HepG2 (cell line): ENCODE measurements around the gene OGFR. TPM values are rescaled to one million over a fixed set of nuclear protein-coding genes. Genes with fewer than 3 reads are reported as not detected.
A peak's percentile ranks its signal among the peaks of the same experiment; 100 is the strongest.

Experiments used
- ATAC-seq: fragments of 200-7000 bp; cut with Tn5 transposase; 3 replicates; pipeline ENCODE4 v1.9.1; 2020; ENCODE audit warnings: mild to moderate bottlenecking, moderate library complexity
- BruUV-seq: library from RNA; stranded (reverse); fragments of 400-500 nt; replicated peaks from 2 replicates; lab custom pipeline; 2021; lab: Mats Ljungman, UMichigan
- CTCF ChIA-PET: fragments of 300-600 bp; formaldehyde crosslinking; extraction: SDS; loops from one replicate; lab custom pipeline; 2021; ENCODE audit warnings: low total read pairs, inconsistent platforms, low intra/inter-chr PET ratio; lab: Yijun Ruan, JAX
- POLR2A ChIA-PET: fragments of 350-600 bp; sonication (Branson Sonifier 250); formaldehyde crosslinking; loops from one replicate; lab custom pipeline; 2020; ENCODE audit warnings: antibody characterized with exemption, inconsistent platforms; lab: Yijun Ruan, JAX
- DNase-seq: peaks from one replicate; pipeline ENCODE4 v3.0.0-alpha.2; 2015; ENCODE audit warnings: low spot score
- FAIRE-seq: peaks from 3 replicates; lab custom pipeline; 2011; peaks lifted over from hg19 to GRCh38; lab: Jason Lieb, UNC
- H2AFZ ChIP-seq: one replicate; pipeline ENCODE4 v1.6.1; 2011; ENCODE audit warnings: low read length, inconsistent platforms
- H3K27ac ChIP-seq: fragments of 300-600 bp; 3 replicates; pipeline ENCODE4 v1.8.0; 2011; ENCODE audit warnings: mixed run types, mild to moderate bottlenecking, mixed read lengths, low read length, inconsistent platforms; ENCODE audit not compliant: insufficient read depth; ENCODE audit errors: extremely low read length
- H3K27me3 ChIP-seq, 2 experiments: fragments of 200-600 bp in 1 of 2; 2 replicates in 1 of 2; 3 replicates in 1 of 2; pipeline versions ENCODE4 v1.6.0 to v1.8.0; 2011; ENCODE audit warnings: low read length in 2 of 2, mild to moderate bottlenecking in 2 of 2, moderate library complexity in 2 of 2, inconsistent platforms in 1 of 2; ENCODE audit not compliant: insufficient read depth in 2 of 2, control insufficient read depth in 1 of 2
- H3K36me3 ChIP-seq, 2 experiments: fragments of 200-600 bp in 1 of 2; replicated peaks in 1 of 2; 2 replicates in 1 of 2; 3 replicates in 1 of 2; pipeline versions ENCODE4 v1.5.1 to v1.8.0; 2011; ENCODE audit warnings: low read length in 2 of 2, inconsistent platforms in 1 of 2; ENCODE audit not compliant: insufficient read depth in 2 of 2, control insufficient read depth in 1 of 2
- H3K4me1 ChIP-seq: 2 replicates; pipeline ENCODE4 v1.5.1; 2012; ENCODE audit warnings: low read length, inconsistent platforms; ENCODE audit not compliant: insufficient read depth
- H3K4me2 ChIP-seq: 2 replicates; pipeline ENCODE4 v1.6.0; 2011; ENCODE audit warnings: low read depth, low read length, inconsistent platforms
- H3K4me3 ChIP-seq, 3 experiments: fragments of 200-600 bp in 1 of 3; sonication (generic), shearing (Covaris generic) in 1 of 3; replicated peaks in 1 of 3; 2 replicates each; pipeline ENCODE4 v1.5.1; 2011 to 2016; ENCODE audit warnings: low read length in 3 of 3, inconsistent platforms in 2 of 3, low read depth in 2 of 3, mild to moderate bottlenecking in 2 of 3, control low read depth in 1 of 3, mixed read lengths in 1 of 3; ENCODE audit not compliant: insufficient read depth in 1 of 3
- H3K79me2 ChIP-seq: one replicate; pipeline ENCODE4 v1.6.1; 2011; ENCODE audit warnings: low read length, inconsistent platforms; ENCODE audit not compliant: insufficient read depth
- H3K9ac ChIP-seq: 2 replicates; pipeline ENCODE4 v1.6.0; 2011; ENCODE audit warnings: mild to moderate bottlenecking, low read depth, low read length, inconsistent platforms; ENCODE audit not compliant: insufficient read depth
- H3K9me3 ChIP-seq: 2 replicates; pipeline ENCODE4 v1.5.1; 2012; ENCODE audit warnings: mild to moderate bottlenecking, low read length
- H4K20me1 ChIP-seq: 2 replicates; pipeline ENCODE4 v1.6.0; 2011; ENCODE audit warnings: inconsistent platforms, mild to moderate bottlenecking, low read length, moderate library complexity; ENCODE audit not compliant: insufficient read depth
- HIVEP1 ChIP-seq: sonication (generic); formaldehyde crosslinking; IDR thresholded peaks from 2 replicates; pipeline ENCODE4 v1.4.0; 2020; ENCODE audit warnings: mild to moderate bottlenecking, missing genetic modification reagents
- NCOA2 ChIP-seq: sonication (generic); formaldehyde crosslinking; IDR thresholded peaks from 2 replicates; pipeline ENCODE4 v1.8.0; 2022; ENCODE audit warnings: inconsistent platforms
- SALL1 ChIP-seq: sonication (generic); formaldehyde crosslinking; IDR thresholded peaks from 2 replicates; pipeline ENCODE4 v1.8.0; 2022; ENCODE audit warnings: mild to moderate bottlenecking, missing genetic modification reagents
- SRSF1 ChIP-seq: fragments of 200-400 bp; formaldehyde crosslinking; optimal IDR thresholded peaks from 2 replicates; pipeline ENCODE3; 2017; ENCODE audit warnings: mild to moderate bottlenecking, low read depth, low read length, moderate library complexity
- TP53 ChIP-seq: sonication (generic); formaldehyde crosslinking; conservative IDR thresholded peaks from 2 replicates; pipeline ENCODE4 v1.4.0; 2020; ENCODE audit warnings: missing genetic modification reagents
- ZHX2 ChIP-seq, 2 experiments: sonication (generic) in 1 of 2; formaldehyde crosslinking in 1 of 2; IDR thresholded peaks; 2 replicates each; pipeline versions ENCODE4 v1.6.1 to v1.9.0; 2014 to 2022; ENCODE audit warnings: antibody characterized with exemption in 1 of 2, borderline replicate concordance in 1 of 2, inconsistent platforms in 1 of 2, low read depth in 1 of 2, missing genetic modification reagents in 1 of 2
- ZNF616 ChIP-seq: sonication (generic); formaldehyde crosslinking; IDR thresholded peaks from 2 replicates; pipeline ENCODE4 v1.5.0; 2020; ENCODE audit warnings: low read depth, mild to moderate bottlenecking, missing genetic modification reagents
- ZNF672 ChIP-seq: sonication (generic); formaldehyde crosslinking; IDR thresholded peaks from 2 replicates; pipeline ENCODE4 v1.8.1; 2022; ENCODE audit warnings: missing genetic modification reagents
- ZNF790 ChIP-seq: sonication (generic); formaldehyde crosslinking; IDR thresholded peaks from 2 replicates; pipeline ENCODE4 v1.8.0; 2022; ENCODE audit warnings: missing genetic modification reagents, mild to moderate bottlenecking, borderline replicate concordance
- WGBS: methylation state at CpG from one replicate; pipeline ENCODE4 v1.1.6; 2017; ENCODE audit warnings: low lambda C conversion rate; 5-methylcytosine and 5-hydroxymethylcytosine counted together
- in situ Hi-C: cut with HindIII; loops from 2 replicates; pipeline ENCODE4 v1.10.0; 2017; ENCODE audit warnings: low pct_unique_long_range_greater_than_20kb; ENCODE audit not compliant: extremely low pct_ligation_motif_present
- intact Hi-C: fragments of 100-400 bp; cut with micrococcal nuclease; formaldehyde crosslinking; loops from one replicate; pipeline ENCODE4 v1.10.0; 2022; ENCODE audit not compliant: unreplicated experiment
- polyA plus RNA-seq, 8 experiments: library from polyadenylated mRNA; depleted of rRNA in 3 of 8; stranded (reverse) in 7 of 8; unstranded in 1 of 8; fragments of >200 nt; fragmentation: Illumina TruSeq in 4 of 8; extraction: Trizol in 4 of 8; gene quantifications; 2 replicates each; pipeline versions ENCODE4 v1.2.1 to v1.2.3, GENCODE V29; 2011 to 2016; ENCODE audit warnings: low read depth in 4 of 8, missing spikeins in 1 of 8, mixed read lengths in 1 of 8; ENCODE audit not compliant: insufficient read depth in 1 of 8
- total RNA-seq, 5 experiments: library from RNA; depleted of rRNA; stranded (reverse); fragments of >200 nt; fragmentation: Illumina TruSeq; extraction: Trizol; gene quantifications; 2 replicates each; pipeline ENCODE4 v1.2.3, GENCODE V29; 2016; ENCODE audit warnings: low read depth in 1 of 5
- TF ChIP-seq, protein P1 (sequence below): sonication (generic); formaldehyde crosslinking; IDR thresholded peaks from 2 replicates; pipeline ENCODE4 v1.4.0; 2020; ENCODE audit warnings: mild to moderate bottlenecking, missing genetic modification reagents
- TF ChIP-seq, protein P2 (sequence below): IDR thresholded peaks from 2 replicates; pipeline ENCODE4 v1.6.1; 2016; ENCODE audit warnings: missing compliant biosample characterization, missing genetic modification reagents, borderline replicate concordance
- TF ChIP-seq, protein P3 (sequence below): sonication (generic); formaldehyde crosslinking; IDR thresholded peaks from 2 replicates; pipeline ENCODE4 v1.4.0; 2020; ENCODE audit warnings: mild to moderate bottlenecking, missing genetic modification reagents, borderline replicate concordance

The OGFR gene
- total and polyA plus RNA-seq, 2 of the 13 experiments (the other 11 are each of a cell fraction or from before 2014, with no cell fraction given) = 47.7 to 81.8 TPM

- peak overlapping the region; percentile 72 for H3K9ac ChIP-seq
- no peak overlapping the region for H3K27ac ChIP-seq
- under 1% methylated on average over 17 of the region's 129 CpGs for WGBS
- H3K4me1 ChIP-seq = peaks cover 44% of the 10 kb centered on the region
- DNase-seq (no peak), ATAC-seq (peak; percentile 27; the same call in 2 of the 3 replicates), FAIRE-seq (no peak)
- ChIA-PET CTCF (no interaction called here), POLR2A (interaction anchor here (0.5 to 2.5 kb wide), 21 partner anchors 11 to 411 kb away, joined by 3 to 37 read pairs (median 8); partner anchors contain the start of genes ARFGAP1, GID8 and SLC17A9)
- in situ Hi-C loops (no loop called here), intact Hi-C loops (loop anchor here (5.0 kb wide), 1 partner anchor 39 kb away; no protein-coding TSS in a partner anchor)
- H3K27me3 ChIP-seq = peaks cover 0 to 11% of the 10 kb centered on the region in 2 experiments; a peak in 2 of 5 replicates
- H3K9me3 ChIP-seq = no peaks in the 10 kb centered on the region
- peak overlapping the region; percentile 86 for H3K4me2 ChIP-seq
- no TSS peak for BruUV-seq
- H3K4me3 ChIP-seq = peak overlapping the region; percentile 61 to 83 (median 77)
- peaks cover 10% of the 10 kb centered on the region for H3K79me2 ChIP-seq
- peaks cover 9 to 13% of the 10 kb centered on the region in 2 experiments; a peak in 4 of 5 replicates for H3K36me3 ChIP-seq
- H4K20me1 ChIP-seq = no peaks in the 10 kb centered on the region; the same call in 1 of the 2 replicates
- no peak overlapping the region for H2AFZ ChIP-seq
- 0 out of 2 replicates have a peak, but pooled peaks have one; percentile 17 for TF ChIP-seq SALL1 (CRISPR knock-in tag)
- TF ChIP-seq ZNF672 (CRISPR knock-in tag) = 0 out of 2 replicates have a peak, but pooled peaks have one; percentile 21
- TF ChIP-seq, protein P1, sequence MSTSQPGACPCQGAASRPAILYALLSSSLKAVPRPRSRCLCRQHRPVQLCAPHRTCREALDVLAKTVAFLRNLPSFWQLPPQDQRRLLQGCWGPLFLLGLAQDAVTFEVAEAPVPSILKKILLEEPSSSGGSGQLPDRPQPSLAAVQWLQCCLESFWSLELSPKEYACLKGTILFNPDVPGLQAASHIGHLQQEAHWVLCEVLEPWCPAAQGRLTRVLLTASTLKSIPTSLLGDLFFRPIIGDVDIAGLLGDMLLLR (CRISPR knock-in tag) = peak; percentile 71
- TF ChIP-seq NCOA2 (CRISPR knock-in tag) = no peak
- TF ChIP-seq SRSF1 = no peak
- peak; percentile 76; the same call in 1 of the 2 replicates for TF ChIP-seq ZNF616 (CRISPR knock-in tag)
- no peak for TF ChIP-seq ZHX2 (IDR thresholded peaks at IDR 0.05; ENCODE audit: low read depth)
- TF ChIP-seq ZHX2 (CRISPR knock-in tag; IDR thresholded peaks at IDR 0.05; ENCODE audit: borderline replicate concordance) = no peak
- TF ChIP-seq, protein P2, sequence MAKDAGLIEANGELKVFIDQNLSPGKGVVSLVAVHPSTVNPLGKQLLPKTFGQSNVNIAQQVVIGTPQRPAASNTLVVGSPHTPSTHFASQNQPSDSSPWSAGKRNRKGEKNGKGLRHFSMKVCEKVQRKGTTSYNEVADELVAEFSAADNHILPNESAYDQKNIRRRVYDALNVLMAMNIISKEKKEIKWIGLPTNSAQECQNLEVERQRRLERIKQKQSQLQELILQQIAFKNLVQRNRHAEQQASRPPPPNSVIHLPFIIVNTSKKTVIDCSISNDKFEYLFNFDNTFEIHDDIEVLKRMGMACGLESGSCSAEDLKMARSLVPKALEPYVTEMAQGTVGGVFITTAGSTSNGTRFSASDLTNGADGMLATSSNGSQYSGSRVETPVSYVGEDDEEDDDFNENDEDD (CRISPR knock-in tag) = peak; percentile 47; the same call in 1 of the 2 replicates
- TF ChIP-seq, protein P3, sequence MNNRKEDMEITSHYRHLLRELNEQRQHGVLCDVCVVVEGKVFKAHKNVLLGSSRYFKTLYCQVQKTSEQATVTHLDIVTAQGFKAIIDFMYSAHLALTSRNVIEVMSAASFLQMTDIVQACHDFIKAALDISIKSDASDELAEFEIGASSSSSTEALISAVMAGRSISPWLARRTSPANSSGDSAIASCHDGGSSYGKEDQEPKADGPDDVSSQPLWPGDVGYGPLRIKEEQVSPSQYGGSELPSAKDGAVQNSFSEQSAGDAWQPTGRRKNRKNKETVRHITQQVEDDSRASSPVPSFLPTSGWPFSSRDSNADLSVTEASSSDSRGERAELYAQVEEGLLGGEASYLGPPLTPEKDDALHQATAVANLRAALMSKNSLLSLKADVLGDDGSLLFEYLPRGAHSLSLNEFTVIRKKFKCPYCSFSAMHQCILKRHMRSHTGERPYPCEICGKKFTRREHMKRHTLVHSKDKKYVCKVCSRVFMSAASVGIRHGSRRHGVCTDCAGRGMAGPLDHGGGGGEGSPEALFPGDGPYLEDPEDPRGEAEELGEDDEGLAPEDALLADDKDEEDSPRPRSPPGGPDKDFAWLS (CRISPR knock-in tag) = no peak
- TF ChIP-seq HIVEP1 (CRISPR knock-in tag) = no peak
- no peak for TF ChIP-seq TP53 (CRISPR knock-in tag)
- no peak for TF ChIP-seq ZNF790 (CRISPR knock-in tag)
These were observed 56.5 kb downstream of the OGFR start for GRCh38 chr20:62860924-62861691.
